Skeletal muscle satellite cell (primary cell): ENCODE measurements around the gene GABRG3.
"Not testable (repeated sequence)": the region's sequence is repeated elsewhere in the genome, so short reads cannot be mapped to it uniquely, and the experiment has no call there.

Source experiments
- H3K27me3 ChIP-seq: 2 replicates; pipeline ENCODE4 v1.7.0; 2013; ENCODE audit warnings: low read length; ENCODE audit not compliant: control insufficient read depth, insufficient read depth
- H3K36me3 ChIP-seq: 2 replicates; pipeline ENCODE4 v1.7.0; 2013; ENCODE audit warnings: mild to moderate bottlenecking, control low read depth, low read length; ENCODE audit not compliant: insufficient read depth
- H3K4me1 ChIP-seq: 2 replicates; pipeline ENCODE4 v1.7.0; 2013; ENCODE audit warnings: low read length; ENCODE audit not compliant: control insufficient read depth, insufficient read depth
- H3K4me2 ChIP-seq: 2 replicates; pipeline ENCODE4 v1.7.0; 2013; ENCODE audit warnings: mild to moderate bottlenecking, low read length
- H3K4me3 ChIP-seq: 2 replicates; pipeline ENCODE4 v1.7.0; 2013; ENCODE audit warnings: low read length
- H3K9ac ChIP-seq: 2 replicates; pipeline ENCODE4 v1.7.0; 2013; ENCODE audit warnings: mild to moderate bottlenecking, low read depth, low read length, moderate library complexity
- H3K9me3 ChIP-seq: replicated peaks from 2 replicates; pipeline ENCODE4 v1.7.0; 2013; ENCODE audit warnings: mild to moderate bottlenecking, control low read depth, low read length

GABRG3 gene

DNA sequence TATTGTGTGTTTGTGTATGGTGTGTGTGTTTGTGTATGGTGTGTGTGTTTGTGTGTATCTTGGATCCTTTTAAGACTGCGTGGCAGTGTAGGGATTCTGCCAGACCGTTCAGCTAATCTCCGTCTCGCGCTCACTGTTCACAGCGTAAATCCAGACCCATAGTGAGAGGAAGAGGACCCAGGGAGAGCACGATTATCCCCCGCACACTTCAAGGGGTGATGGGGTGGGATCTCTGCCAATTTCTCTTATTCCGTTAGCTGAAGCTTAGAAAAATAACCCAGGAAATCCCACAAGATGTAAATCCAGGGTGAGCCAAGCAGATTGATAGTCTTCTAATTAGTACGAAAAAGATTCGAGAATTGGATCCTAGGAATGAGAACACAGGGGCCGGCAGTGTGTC is 381.2 kb downstream of the GABRG3 start:
- Histone ChIP-seq H3K4me1 (no peaks in the 10 kb centered on the region), H3K9ac (no peak overlapping the region), H3K36me3 (no peaks in the 10 kb centered on the region), H3K9me3 (peaks cover 24% of the 10 kb centered on the region), H3K4me3 (no peak overlapping the region), H3K27me3 (no peaks in the 10 kb centered on the region), H3K4me2 (no peak overlapping the region)

GRCh38 chr15:27353856-27354255 is 382.9 kb downstream of the GABRG3 start:
- Histone ChIP-seq H3K4me3 (no peak overlapping the region), H3K4me1 (no peaks in the 10 kb centered on the region), H3K9me3 (peaks cover 24% of the 10 kb centered on the region), H3K27me3 (no peaks in the 10 kb centered on the region), H3K36me3 (no peaks in the 10 kb centered on the region), H3K4me2 (no peak overlapping the region), H3K9ac (no peak overlapping the region)

DNA sequence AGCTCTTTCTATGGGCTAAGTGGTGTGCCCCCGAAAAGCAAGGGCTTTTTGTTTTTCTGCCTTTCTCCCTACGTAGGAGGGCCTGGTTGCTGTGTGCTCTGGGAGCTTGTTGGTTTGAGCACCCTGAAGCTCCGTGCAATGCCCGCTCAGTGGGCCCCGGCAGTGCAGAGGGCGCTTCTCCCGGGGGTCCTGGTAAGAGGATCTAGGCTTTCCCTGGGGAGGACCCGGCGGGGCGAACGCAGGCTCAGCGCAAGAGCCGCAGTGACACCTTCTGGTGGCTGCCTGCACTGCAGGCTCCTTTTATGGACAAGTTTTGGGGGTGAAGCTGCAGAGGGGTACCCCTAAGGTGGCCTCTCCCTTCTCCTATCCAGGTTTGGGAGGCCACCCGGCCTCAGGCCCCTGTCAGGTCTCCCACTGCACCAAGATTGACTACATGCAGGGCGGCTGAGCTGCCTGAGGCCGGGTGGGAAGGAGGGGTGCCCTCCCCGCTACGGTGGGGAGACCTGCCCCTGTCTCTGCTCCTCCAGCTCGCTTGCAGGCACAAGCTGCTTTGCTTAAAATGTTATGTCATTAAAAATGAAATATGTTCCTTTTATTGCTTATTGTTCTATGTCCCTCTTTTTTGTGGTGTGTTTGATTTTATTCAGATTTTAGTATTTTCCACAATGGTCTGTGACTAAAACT is 387.9 kb downstream of the GABRG3 start:
- Histone ChIP-seq H3K9ac (no peak overlapping the region), H3K9me3 (peaks cover 8% of the 10 kb centered on the region), H3K27me3 (no peaks in the 10 kb centered on the region), H3K36me3 (no peaks in the 10 kb centered on the region), H3K4me2 (no peak overlapping the region), H3K4me3 (no peak overlapping the region), H3K4me1 (no peaks in the 10 kb centered on the region)

GRCh38 chr15:27359586-27359985 is 388.6 kb downstream of the GABRG3 start:
- no peak overlapping the region for H3K4me3 ChIP-seq
- no peaks in the 10 kb centered on the region for H3K27me3 ChIP-seq
- no peak overlapping the region for H3K4me2 ChIP-seq
- peaks cover 8% of the 10 kb centered on the region for H3K9me3 ChIP-seq
- H3K9ac ChIP-seq: no peak overlapping the region
- no peaks in the 10 kb centered on the region for H3K4me1 ChIP-seq
- no peaks in the 10 kb centered on the region for H3K36me3 ChIP-seq

- H3K9me3 ChIP-seq: peaks cover 11% of the 10 kb centered on the region
- H3K4me2 ChIP-seq: no peak overlapping the region
- H3K27me3 ChIP-seq: no peaks in the 10 kb centered on the region
- H3K9ac ChIP-seq: no peak overlapping the region
- no peaks in the 10 kb centered on the region for H3K4me1 ChIP-seq
- no peak overlapping the region for H3K4me3 ChIP-seq
- no peaks in the 10 kb centered on the region for H3K36me3 ChIP-seq
Observed at GRCh38 chr15:27360316-27360715, 389.3 kb downstream of the GABRG3 start.

DNA sequence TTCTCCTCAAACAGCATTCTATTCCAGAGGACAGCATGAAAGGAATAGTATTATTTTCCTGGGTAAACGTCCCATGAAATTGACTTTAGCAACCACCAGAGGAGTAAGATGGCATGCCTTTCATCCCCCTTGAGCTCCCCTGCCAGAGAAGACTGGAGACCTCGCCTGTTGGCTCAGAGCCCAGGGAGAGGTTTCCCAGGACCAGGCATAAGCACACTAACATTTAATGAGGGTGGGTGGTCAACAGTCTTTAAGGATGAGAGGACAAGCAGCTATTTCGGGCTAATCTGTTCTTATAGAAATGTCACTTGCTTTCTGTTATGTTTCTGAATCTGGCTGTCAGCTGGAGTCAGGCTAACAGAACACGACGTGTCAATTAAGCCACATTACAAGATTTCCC is 390.5 kb downstream of the GABRG3 start:
- no peaks in the 10 kb centered on the region for H3K4me1 ChIP-seq
- H3K4me2 ChIP-seq: no peak overlapping the region
- H3K36me3 ChIP-seq: no peaks in the 10 kb centered on the region
- no peak overlapping the region for H3K4me3 ChIP-seq
- no peaks in the 10 kb centered on the region for H3K27me3 ChIP-seq
- H3K9ac ChIP-seq: no peak overlapping the region
- peaks cover 13% of the 10 kb centered on the region for H3K9me3 ChIP-seq

- Histone ChIP-seq H3K9me3 (peaks cover 7% of the 10 kb centered on the region), H3K36me3 (no peaks in the 10 kb centered on the region), H3K9ac (no peak overlapping the region), H3K27me3 (no peaks in the 10 kb centered on the region), H3K4me3 (no peak overlapping the region), H3K4me1 (no peaks in the 10 kb centered on the region), H3K4me2 (no peak overlapping the region)
Observed at GRCh38 chr15:27365456-27365855, 394.5 kb downstream of the GABRG3 start.

DNA sequence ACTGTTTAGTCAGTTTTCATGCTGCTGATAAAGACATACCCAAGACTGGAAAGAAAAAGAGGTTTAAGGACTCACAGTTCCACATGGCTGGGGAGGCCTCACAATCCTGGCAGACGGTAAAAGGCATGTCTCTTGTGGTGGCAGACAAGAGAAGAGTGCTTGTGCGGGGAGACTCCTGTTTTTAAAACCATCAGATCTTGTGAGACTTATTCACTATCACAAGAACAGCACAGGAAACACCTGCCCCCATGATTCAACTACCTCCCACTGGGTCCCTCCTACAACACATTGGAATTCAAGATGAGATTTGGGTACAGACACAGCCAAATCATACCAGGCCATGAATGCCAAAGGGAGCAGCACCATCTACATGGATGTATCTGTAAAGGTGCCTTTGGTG is 406.4 kb downstream of the GABRG3 start:
- H3K9me3 ChIP-seq, H3K9ac ChIP-seq, H3K4me3 ChIP-seq, H3K27me3 ChIP-seq, H3K4me2 ChIP-seq, H3K4me1 ChIP-seq, H3K36me3 ChIP-seq: not testable (repeated sequence)

DNA sequence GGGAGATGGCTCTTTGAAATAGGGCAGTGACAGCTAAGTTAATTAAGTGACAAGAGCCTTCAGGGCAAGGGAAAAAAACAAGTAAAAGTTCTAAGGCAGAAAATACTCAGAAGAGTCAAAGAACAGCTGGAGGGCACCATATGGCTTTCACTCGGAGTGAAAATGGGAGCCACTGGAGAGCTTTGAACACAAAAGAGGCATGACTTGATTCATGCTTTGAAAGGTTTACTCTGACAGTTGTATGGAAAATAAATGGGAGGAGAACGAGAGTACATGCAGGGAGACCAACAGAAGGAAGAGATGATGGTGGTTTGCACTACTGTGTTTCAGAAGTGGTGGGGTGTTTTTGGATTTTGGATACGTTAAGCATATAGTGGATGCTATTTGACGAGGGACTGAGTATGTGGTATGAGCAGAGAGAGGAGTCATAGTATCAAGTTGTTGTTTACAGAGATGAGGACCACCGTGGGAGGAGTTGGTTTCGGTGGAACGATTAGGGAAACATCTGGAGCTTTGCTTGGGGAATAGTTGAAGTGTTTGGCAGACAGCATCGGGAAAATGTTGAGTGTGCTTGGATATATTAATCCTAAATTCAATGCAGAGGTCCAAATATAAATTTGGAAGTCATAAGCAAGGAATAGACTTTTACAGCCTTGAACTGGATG is 411.5 kb downstream of the GABRG3 start:
- H3K9me3 ChIP-seq: peaks cover 4% of the 10 kb centered on the region
- H3K4me2 ChIP-seq: no peak overlapping the region
- H3K36me3 ChIP-seq: no peaks in the 10 kb centered on the region
- H3K27me3 ChIP-seq: no peaks in the 10 kb centered on the region
- H3K9ac ChIP-seq: no peak overlapping the region
- no peak overlapping the region for H3K4me3 ChIP-seq
- H3K4me1 ChIP-seq: no peaks in the 10 kb centered on the region

DNA sequence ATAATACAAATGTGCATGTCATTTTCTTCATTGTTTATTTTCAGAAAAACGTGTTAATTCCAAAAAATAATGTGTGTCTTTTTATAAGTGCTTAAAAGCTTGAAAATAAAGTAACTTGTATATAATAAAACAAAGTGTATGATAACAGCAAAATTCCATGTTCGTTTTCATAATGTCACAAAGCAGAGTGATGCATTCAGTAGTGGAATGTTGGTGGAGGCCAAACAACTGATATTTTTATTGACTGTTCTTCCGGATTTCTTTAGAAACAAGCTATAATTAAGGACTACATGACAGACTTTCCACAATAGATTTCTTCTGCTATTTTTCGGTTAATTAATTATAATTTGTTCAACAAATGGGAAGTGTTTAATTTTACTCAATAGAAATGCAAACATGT is 412.7 kb downstream of the GABRG3 start:
- peaks cover 4% of the 10 kb centered on the region for H3K9me3 ChIP-seq
- H3K4me1 ChIP-seq: no peaks in the 10 kb centered on the region
- no peak overlapping the region for H3K9ac ChIP-seq
- no peaks in the 10 kb centered on the region for H3K36me3 ChIP-seq
- H3K4me3 ChIP-seq: no peak overlapping the region
- H3K4me2 ChIP-seq: no peak overlapping the region
- no peaks in the 10 kb centered on the region for H3K27me3 ChIP-seq

- H3K27me3 ChIP-seq: no peaks in the 10 kb centered on the region
Observed at GRCh38 chr15:27392163-27392562, 421.2 kb downstream of the GABRG3 start.

DNA sequence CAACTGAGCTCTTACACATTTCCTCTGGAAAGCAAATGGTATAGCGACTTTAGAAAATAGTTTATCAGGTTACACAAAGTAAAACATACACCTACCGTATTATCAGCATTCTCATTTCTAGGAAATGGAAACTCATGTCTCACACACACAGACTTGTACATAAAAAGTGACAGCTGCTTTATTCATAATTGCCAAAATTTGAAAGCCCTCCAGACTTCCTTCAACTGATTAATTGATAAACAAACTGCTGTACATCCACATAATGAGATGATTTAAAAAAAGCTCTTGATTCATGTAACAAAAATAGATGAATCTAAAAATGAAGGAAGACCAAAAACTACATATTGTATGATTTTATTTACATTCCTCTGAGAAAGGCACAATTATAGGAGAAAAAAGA is 425.5 kb downstream of the GABRG3 start:
- no peak overlapping the region for H3K4me2 ChIP-seq
- no peaks in the 10 kb centered on the region for H3K4me1 ChIP-seq
- no peaks in the 10 kb centered on the region for H3K9me3 ChIP-seq
- H3K9ac ChIP-seq: no peak overlapping the region
- H3K36me3 ChIP-seq: no peaks in the 10 kb centered on the region
- no peak overlapping the region for H3K4me3 ChIP-seq
- no peaks in the 10 kb centered on the region for H3K27me3 ChIP-seq

More at GRCh38 chr15:27392163-27392562, 421.2 kb downstream of the GABRG3 start:
- H3K4me3 ChIP-seq: no peak overlapping the region
- no peaks in the 10 kb centered on the region for H3K9me3 ChIP-seq
- no peak overlapping the region for H3K4me2 ChIP-seq
- no peaks in the 10 kb centered on the region for H3K4me1 ChIP-seq
- no peaks in the 10 kb centered on the region for H3K36me3 ChIP-seq
- no peak overlapping the region for H3K9ac ChIP-seq
